ENCODE results near the gene TRABD2B.

TRABD2B gene

DNA sequence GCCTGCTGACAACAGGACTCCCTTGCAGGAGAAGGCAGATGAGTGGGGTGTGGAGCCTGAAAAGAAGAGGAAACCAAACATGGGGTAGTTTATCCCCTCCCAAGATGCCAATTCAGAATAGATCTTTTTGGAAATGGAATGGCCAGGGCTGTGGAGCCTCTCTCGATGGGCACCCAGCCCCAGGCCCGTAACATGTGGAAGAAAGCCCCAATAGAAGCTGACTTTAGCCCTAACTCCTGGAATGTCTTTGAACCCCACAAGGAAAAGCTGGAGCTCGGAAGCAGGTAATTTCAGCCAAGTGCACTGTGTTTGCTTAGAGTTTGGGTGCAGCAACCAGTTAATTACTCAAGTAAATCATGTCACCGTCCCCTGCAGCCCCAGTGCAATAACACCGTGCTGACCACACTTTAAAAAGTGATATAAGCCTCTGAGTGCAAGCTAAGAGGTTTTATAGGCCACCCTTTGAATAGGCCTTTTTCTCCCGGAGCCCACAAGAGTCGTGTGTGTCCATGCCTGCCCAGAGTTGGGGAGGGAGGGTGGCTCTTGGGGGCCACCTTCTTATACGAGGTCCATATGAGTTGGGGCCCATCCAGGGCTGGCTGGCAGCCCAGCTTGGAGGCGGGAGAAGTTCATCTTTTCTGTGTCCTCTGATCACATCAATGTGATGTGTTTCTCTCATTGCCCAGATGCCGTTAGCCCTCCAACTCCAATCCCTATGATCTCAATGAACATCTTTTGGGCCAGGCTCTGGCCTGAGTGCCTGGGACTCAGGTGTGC is 153.2 kb downstream of the TRABD2B start:
- DNase-seq: no peak

DNA sequence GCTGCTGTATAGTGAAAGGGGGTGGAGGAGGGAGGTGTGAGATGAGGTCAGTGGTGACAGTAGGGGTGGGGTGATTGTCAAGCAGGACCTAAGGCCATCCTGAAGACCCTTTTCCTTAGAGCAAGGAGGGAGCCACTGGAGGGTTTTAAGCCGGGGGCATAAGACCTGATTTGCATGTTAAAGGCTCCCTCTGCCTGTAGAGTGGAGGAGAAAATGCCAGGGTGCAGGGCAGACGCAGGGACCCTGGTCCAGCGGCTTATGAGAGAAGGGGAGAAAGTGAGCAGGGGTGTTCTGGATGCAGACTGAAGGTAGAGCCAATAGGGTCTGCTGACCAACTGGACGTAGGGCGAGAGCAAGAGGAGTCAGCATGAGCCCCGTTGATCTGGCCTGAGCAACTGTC is 154.1 kb downstream of the TRABD2B start:
- DNase-seq: no peak

DNA sequence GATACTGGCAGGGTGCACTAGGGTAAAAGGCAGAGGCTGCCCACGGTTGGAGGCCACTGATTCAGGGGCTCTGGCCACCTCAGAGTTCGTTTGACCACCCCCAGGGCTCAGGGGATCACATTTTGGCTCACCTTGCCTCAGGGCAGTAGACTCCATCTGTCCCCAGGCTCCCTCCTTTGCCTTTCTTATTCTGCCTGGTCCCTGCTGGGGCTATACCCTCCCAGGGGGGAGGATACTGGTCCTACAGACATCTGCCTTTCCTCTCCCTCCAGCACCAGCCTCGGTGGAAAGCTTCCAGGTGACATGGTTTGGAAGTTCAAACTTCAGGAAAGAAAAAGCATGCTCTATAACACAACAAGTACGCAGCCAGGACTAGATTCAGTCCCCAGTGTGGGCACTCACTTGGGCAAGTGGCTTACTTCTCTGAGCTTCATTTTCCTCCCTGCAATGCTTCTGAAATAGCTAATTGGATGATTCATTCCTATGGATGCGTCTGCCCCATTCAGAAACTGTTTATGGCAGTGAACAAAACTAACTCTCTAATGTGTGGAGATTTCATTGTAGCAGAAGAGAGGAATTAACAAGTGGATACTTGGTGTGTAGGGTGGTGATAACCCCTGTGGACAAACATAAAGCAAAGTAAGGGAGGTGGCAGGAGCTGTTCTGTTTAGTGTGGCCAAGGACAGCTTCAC is 154.8 kb downstream of the TRABD2B start:
- DNase-seq: no peak

DNA sequence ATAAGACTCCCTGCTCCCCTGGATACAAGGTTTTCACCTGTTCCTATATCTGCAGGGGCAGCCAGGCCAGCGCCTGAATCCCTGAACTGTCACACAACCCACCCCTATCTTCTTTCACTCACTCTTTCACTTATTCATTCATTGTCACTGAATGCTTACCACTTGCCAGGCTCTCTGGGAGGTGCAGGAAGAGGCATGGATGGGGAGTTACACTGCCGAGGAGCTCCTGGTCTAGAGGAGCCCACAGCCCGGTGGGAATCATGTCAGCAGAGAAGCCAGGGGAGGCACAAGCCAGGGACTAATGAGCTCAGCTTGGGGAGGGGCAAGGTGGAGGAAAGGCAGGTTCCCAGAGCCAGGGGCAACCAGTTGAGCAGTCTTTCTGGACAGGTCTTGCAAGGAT is 155.8 kb downstream of the TRABD2B start:
- no peak for DNase-seq

DNA sequence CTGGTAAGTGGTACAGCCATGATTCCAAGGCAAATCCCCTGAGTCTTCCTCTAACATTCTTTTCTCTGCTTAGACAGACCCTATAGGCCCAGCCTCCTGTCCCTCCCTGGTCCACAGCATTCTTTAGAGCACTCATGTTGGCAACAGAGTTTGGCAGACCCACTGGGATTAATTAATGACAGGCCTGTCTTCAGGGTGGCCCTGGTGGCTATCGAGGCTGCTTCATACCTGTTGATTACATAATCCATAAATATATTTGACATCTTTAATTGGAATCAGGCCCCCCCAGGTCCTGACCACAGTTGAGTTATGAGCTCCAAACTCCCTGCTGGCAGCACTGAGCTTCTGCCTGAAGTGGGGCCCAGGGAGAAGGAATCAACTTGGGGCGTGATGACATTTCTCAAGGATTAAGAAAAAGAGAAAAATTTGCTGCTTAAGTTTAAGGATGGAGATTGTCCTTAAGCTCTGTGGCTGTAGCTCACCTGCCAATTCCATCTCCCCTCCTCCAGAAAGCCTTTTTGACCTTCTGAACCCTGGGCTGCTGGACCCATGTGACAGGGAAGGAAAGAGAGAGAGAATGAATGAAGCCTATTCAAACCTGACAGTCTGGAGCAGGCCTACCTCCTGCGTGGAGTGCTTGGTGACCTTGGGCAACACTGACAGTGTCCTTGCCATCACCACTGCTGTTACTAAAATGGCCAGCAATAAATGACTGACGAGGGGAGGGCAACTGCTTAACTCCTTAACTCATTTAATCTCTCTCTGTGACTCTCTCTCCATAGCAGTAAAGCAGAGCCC is 156.6 kb downstream of the TRABD2B start:
- DNase-seq: no peak

DNA sequence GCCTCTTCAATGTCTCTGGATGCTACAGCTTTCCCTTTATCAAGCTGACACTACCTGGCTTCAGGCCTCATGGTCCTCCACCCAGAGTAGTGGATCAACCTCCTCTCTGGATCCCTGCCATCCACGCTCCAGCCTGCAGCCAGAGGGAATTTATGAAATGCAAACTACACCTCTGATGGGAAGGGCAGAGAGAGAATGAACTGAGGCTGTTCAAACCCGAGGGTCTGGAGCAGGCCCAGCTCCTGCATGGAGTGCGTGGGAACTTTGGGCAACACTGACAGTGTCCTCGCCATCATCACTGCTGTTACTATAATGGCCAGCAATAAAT is 157.8 kb downstream of the TRABD2B start:
- DNase-seq: no peak

DNA sequence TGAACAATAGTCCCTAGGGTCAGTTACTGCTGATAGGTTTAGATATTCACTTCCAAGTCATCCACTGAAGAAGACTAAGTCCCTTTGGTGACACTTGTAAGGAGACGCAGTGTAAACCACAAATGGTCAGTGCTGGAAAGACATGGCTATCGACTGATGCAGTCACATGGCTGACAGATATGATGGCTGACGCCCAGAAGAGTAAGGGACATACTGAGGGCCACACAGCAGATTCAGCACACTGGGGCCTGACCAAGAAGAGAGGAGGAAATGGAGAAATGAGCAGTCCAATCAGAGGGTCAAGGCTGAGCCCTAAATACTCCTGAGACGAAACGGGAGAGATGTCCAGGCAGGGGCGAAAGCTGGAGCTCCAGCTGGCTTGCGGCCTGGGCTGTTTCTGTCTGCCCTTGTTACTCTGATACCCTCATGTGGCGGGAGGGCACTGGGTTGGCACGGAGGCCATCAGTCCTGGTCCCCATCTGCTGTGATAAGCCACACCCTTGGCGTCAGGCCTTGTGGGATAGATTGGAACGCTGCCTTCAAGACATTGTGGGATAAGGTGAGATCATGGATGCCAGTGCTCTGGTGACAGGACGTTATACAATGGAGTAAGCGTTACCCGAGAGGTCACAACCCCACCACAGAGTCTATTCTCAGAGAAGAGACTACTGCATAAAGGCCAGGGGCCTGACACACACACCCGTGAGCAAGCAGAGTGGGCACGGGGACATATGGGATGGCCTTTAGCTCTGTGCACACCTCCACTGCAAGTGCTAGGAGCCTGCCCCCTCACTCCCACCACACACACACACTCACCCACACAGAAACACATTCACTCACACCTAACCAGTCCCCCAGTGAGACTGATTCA is 158.4 kb downstream of the TRABD2B start:
- DNase-seq: no peak

DNA sequence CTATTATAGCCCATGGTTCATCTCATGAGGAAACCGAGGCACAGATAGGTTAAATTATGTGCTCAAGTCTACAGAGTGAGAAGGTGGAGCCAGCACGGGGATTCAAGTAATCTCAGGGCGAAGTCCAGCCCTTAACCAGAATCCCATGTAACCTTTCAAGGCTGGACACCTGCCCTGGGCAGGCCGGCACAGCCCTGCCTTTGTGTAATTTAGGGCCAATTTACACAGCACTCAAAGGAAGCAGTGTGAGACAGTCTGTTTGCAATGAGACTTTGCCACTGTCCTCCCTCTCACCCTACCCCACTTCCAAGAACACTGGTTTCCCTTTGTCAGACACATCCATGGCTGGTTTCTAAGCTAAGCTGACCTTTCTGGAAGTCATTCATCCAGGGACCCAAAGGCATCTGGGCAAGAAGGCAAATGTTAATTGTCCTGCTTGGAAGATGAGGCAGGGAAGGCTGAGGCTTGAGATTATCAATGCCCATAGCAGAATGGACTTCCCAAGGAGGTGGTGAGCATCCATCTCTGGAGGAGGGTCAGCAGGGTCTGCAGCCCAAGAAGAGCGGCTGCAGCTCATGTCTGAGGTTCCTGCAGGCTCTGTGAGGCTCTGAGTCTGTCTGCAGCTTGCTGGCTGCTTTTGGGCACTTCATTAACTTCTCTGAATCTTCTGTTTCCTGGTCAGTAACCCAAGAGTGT is 159.2 kb downstream of the TRABD2B start:
- DNase-seq: no peak

DNA sequence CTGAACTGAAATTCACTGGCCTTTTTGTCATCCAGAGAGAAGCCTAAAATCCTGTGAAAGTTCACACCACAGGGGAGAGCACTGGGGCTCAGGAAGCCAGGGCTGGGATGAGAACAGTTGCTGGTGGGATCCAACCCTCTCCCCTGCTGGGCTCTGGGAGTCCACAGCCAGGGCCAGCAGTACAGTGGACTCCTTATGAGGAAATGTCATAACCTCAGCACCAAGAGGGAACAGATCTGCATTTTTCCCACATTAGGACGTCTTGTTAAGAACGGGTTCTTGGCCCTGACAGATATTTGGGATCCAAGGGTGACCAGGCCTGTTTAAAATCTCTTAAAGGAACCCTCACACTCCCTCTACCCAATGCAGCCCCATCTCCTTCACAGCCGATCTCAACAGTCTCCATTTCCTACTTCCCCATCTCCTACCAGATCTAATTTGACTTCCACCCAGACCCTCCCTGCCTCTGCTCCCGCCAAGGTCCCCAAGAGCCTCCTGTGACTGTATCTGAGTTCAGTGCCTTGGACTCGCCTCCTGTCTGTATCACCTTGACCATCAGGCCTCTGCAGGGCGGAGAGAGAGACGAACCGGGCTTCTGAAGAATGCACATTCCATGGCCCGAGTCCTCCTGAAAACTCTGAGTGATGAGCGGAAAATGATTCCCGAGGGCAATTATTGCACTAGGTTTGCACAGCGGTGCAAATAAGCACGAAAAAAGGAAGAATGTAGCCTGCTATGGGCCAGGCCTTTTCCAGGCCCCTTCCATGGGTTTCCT is 159.9 kb downstream of the TRABD2B start:
- no peak for DNase-seq

DNA sequence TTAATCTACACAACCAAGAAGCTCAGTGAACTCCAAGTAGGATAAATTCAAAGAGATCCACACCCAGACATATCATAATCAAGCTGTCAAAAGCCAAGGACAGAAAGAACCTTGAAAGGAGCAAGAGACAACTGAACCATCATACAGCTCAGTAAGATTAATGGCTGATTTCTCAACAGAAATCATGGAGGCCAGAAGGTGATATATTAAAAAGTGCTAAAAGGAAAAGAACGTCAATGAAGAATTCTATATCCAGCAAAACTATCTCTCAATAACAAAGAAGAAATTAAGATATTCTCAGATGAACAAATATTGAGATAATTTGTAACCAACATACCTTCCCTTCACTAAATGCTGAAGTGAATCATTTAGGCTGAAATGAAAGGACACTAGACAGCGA is 161.8 kb downstream of the TRABD2B start:
- DNase-seq: no peak

DNA sequence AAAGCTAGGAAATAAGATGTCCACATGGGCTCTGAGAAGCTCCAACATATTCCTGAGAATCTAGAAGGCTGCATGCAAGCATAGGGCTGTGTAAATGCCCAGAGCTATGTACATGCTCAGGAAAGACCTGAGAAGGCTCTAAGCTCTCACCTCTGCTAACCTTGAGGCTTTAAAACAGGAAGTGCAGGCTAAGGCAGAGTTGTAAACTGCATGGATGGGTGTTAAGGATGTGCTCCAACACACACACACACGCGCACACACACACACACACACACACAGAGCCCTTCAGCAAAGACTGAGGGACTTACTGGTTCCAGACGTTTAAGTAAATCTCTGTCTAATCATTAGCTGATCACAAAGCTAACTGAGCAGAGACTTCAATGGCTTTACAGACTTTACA is 162.9 kb downstream of the TRABD2B start:
- DNase-seq: no peak

DNA sequence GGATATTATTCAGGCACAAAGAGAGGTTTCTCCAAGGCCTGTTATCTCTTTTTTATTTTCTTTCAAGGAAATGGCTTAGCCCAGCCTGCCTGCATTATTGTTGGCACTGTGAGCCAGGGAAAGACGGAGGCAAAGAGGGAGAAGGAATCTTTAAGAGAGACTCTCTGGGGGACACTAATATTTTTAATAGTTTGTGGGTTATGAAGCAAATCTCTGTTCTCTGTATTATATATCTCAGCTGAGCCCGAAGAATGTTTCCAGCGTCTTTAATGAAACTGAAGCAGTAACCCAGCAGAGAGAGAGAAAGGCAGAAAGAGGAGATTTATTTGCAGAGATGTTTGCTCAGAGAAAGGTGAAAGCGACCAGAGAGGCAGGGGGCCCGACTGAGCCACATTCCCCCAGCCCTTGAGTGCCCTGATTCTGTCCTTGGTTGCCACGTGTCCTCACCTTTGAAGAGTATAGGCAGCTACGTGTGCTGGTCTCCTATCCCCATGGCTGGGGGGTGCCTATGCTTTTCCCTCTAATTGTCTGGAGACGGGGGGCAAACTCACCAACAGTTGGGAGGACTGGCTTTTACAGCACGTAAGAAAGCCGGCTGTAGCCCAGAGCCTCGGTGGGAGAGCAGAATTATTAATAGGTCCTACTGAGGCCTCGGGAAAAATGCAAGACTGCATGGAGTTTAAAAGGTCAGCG is 166.4 kb downstream of the TRABD2B start:
- DNase-seq: no peak

DNA sequence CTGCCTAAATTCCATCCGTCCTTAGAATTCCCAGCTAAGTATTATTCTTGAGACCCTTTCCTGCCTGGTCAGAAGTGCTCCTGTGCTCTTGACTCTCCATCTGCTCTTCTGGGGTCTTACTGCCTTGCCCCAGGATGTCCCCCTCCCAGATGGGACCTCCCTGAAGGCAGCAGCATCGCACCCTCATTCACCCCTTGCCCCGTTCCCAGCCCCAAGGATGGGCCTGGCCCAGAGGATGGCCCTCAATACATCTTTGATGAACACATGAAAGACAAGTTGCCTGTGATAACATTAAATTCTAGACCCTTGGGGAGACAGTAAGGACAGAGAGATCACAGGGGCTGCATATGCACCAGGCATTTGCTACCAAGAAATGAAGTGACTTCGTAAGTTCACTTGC is 167.2 kb downstream of the TRABD2B start:
- DNase-seq: no peak

DNA sequence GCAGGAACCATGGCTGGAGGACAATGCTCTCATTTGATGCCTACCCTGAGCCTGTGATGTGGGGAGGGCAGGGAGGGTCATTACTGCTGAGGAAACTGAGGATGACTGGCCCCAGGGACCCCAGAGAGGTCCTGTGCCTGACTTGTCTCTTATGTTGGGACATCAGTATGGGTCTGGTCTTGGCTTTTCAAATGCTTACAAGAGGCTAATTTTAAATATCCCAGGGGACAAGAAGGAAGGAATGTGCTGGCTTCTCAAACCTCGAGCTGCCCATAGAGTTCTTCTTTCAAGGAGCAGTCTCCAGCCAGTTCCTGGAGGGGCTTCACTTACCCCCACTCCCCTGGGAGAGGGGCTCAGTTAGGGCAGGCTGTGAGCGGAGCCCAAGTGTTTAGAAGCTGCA is 168.2 kb downstream of the TRABD2B start:
- DNase-seq: no peak

DNA sequence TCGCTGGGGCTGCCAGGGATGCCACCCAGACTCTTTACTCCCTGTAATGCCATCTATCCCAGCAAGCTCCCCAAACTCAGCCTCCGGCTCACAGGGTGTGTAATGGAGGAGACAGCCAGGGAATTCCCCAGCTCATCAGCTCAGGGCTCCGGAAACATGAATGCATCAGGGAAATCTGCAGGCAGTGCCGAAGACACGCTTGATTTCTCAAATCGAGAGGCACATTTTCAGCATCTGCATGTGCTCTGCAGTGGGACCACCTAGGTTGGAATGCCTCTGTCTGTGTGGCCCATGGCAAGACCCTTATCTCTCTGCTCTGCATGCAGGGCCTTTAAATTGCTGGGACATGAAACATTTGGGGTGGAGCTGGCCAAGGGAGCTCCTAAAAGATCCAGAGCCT is 170.1 kb downstream of the TRABD2B start:
- no peak for DNase-seq

DNA sequence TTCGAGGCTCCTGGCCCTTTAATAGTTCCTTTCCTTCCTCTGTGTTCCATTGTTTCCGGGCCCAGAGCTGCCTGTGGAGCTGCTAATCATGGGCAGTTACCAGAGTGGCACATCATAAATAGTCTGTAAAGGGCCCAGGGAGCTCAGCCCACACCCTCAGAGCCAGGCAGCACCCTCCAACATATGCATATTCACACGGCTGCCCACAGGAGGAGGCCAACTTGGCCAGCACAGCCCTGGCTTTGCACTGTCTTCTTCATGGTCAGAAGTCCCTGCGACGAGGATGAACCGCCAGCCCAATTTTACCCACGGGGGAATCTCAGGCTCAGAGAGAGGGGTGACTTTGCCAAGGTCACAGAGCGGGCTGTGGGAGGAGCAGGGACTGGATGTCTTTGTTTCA is 172.5 kb downstream of the TRABD2B start:
- no peak for DNase-seq

DNA sequence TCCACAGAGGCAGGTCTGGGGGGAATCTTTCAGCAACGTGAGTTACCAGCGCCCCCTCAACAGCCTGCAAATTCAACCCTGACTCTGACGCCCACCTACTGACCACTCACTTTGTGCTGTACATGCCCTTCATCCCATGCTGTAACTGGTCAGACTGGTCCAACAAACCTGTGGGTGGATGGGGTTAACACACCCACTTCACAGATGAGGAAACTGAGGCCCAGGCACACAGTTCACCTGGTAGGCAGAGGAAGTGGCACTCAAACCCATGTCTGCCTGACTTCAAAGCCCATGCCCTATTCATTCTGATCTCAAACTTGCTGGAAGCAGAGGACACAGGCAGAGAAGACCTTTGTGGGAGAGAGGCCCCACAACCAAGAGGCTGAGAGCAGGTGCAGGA is 172.9 kb downstream of the TRABD2B start:
- DNase-seq: no peak

DNA sequence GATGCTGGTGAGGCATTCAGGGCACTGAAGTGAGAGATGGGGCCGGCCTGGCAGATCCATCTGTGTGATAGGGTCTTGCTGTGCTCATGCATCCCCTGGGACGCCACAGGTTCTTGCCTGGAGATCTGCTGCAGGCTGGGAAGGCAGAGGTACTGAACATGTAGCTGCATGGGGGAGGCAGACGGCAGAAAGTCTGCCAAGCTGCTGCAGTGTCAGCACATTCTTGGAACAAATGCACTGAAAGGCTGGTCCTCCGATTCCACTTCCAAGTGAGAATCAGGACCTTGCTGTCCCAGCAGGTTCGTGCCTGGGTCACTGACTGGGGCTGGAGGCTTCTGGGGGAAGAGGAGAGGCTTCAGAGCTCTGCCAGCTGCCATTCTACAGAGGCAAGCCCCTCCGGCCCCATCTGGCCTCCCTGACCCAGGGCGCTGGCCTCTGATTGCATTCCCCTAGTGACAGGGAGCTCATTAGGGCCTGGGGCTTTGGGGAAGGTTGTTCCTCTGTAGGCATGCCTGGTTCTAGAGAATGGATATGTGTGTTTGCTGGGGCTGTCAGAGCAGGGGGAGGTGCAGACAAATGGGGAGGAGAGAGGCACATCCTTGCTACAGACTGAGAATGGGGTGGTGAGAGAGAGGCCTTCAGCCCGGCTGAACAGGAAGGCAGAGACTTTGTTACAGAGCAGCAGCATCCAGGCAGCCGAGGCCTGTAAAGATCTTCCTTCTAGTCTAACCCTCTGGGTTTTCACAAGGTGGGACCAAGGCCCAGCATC is 174.0 kb downstream of the TRABD2B start:
- no peak for DNase-seq

DNA sequence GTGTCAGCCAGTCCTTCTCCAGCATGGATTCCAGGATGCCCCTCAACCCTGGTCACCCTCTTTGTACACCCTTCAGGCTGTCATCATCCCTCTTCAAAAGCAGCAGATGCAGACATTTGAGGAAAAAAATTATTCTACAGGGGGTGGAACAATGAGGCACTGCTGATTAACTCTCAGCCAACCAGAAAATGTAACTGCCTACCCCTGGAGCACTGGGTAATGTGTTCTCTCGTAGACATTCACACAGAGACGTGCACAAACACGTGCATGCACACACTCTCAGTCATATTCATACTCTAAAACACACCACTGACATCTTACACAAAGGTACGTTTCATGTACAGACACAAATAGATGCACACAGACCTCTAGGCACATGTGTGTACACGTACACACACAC is 175.4 kb downstream of the TRABD2B start:
- no peak for DNase-seq

DNA sequence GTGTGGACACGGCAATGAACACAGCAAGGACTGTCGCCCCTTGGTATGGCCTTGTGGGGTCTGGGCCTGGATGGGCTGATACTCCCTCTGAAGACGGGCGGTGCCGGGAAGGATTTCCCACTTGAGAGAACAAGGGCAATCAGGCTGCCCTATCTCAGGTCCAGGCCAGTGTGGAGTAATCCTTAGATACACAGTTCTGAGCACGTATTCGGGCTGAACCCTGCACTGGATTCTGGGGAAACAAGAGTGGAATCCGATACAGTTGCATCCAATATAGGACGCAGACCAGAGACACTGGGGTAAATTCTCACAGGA is 177.7 kb downstream of the TRABD2B start:
- no peak for DNase-seq

Data from stimulated activated CD8-positive, alpha-beta memory T cell treated with anti-CD3 and anti-CD28 coated beads, Interleukin-4, amount 100 ng/mL, for 48 hours (primary cell).